ENCODE data around the gene CDC16. TPM values are rescaled to one million over a fixed set of nuclear protein-coding genes. Genes with fewer than 3 reads are reported as not detected.

The CDC16 gene, protein sequence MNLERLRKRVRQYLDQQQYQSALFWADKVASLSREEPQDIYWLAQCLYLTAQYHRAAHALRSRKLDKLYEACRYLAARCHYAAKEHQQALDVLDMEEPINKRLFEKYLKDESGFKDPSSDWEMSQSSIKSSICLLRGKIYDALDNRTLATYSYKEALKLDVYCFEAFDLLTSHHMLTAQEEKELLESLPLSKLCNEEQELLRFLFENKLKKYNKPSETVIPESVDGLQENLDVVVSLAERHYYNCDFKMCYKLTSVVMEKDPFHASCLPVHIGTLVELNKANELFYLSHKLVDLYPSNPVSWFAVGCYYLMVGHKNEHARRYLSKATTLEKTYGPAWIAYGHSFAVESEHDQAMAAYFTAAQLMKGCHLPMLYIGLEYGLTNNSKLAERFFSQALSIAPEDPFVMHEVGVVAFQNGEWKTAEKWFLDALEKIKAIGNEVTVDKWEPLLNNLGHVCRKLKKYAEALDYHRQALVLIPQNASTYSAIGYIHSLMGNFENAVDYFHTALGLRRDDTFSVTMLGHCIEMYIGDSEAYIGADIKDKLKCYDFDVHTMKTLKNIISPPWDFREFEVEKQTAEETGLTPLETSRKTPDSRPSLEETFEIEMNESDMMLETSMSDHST
- 38.9 to 43.9 TPM (median 42.2 TPM) in 5 replicates for total RNA-seq (2022; extraction: Qiagen RNA extraction)

DNA sequence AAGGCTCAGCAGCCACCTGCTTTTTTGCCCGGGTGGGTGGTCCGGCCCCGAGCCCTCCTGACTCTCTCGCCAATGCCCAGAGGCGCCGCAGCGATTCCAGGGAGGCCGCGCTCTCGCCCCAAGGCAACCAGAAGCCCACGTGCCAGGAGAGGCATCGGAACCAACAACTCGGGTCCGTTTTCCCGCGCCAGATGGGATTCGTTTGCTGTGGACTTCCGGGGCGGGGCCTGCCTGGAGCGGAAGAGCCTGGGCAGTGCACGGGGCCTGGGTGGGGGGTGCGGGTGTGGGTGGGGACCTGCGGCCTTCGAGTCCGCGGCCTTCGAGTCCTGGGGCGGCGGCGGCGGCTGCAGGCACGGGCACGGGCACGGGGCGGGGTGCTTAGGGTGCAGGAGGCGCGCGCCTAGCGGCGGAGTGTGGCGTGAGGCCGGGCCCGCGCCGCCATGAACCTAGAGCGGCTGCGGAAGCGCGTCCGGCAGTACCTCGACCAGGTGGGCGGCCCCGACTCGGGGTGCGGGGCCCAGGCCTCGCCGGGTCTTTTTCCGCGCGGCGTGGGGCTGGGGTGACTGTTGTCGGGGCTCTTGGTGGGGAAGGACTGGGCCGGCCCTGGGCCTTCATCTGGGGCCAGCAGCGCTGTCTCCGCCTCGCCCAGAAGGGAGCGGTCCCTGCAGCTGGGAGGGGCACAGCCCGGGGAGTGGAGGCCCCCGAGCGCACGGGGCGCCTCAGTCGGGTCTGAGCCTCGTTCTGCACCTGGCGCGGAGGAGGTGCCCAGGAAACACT, at the start of gene CDC16:
Gene CDC16 (plus strand): TSS at position 253 of the 777 bp plus-strand sequence. CDS start 188 bp downstream, at position 441.

DNA sequence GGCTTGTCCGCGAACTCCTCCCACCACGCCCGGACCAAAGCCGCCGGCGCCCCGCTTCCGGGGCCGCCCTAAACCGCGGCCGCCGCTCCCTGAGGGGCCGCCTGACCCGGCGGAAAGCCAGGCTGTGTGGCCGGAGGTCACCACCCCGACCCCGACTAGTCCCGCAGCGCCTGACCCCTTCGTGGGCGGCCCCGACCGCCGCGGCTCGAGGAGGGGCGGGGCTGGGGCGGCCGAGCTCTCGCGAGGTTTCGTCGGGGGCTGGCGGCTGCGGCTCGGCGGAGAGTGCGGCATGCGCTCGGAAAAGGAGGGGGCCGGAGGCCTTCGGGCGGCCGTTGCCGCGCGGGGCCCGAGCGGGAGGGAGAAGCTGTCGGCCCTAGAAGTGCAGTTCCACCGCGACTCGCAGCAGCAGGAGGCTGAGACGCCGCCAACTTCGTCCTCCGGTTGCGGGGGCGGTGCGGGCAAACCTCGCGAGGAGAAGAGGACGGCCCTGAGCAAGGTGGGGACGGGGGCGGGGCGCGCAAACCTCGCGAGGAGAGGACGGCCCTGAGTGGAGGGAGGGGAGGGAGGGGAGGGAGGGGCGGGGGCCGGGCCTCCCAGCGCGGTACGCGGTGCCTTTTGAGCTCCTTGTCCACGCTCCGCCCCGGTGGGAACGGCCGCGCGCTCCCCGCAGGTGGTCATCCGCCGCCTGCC, 46.8 kb downstream of the CDC16 start, which contains the start of gene UPF3A:
Gene UPF3A (plus strand): TSS at position 251 of the 690 bp plus-strand sequence. CDS start 39 bp downstream, at position 290.

DNA sequence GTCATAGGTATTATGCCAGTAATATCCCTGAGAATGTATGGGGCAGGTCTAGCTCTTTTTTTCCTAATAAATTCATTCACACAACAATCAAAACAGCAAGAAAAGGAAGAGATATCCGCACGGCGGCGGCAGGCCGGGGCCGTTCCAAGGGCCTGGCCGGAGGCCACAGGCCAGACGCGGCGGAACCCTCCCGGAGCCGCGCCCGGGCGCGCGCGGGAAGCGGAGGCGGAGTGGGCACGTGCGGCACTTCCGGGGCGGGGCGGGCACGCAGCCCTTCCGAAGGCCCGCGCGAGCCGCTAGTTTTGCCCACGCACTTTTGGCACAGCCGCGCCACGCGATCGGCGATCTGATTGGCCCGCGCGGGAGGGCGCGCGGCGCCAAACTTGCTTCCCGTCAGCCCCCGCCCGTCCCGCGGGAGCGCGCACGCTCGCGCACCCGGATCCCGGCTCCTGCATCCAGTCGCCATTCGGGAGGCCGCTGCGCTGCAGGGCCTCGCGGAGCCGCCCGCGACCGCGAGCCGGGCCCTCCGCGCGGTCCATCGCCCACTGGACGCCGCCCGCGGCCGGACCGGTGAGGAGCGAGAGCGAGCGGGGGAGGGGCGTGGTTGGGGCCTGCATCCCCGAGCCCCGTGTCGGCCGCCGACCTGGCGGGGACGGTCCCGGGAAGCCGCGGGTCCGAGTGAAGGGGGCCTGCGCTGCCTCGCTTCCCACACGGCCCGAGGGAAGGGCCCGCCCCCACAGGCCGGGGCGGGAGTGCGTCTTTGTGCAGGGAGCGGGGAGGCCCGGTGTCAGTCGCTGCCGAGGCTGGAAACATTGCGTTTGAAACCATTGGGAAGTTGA, 79.6 kb downstream of the CDC16 start, which contains the start of gene CHAMP1:
Gene CHAMP1 (plus strand): TSS at position 430 of the 839 bp plus-strand sequence. CDS start 9,340 bp downstream, outside the sequence.

Other genes starting within 250 kb of the CDC16 start
- 9.2 to 11.8 TPM (median 10.7 TPM) in 5 replicates for gene RASA3, start 102.3 kb upstream of the CDC16 start, total RNA-seq (2022; extraction: Qiagen RNA extraction)
- not detected in 5 replicates for gene CFAP97D2, start 55.6 kb upstream of the CDC16 start, total RNA-seq (2022; extraction: Qiagen RNA extraction)
- 29.4 to 36.2 TPM (median 33.0 TPM) in 5 replicates for gene UPF3A, start 46.7 kb downstream of the CDC16 start, total RNA-seq (2022; extraction: Qiagen RNA extraction)
- 19.0 to 24.1 TPM (median 22.9 TPM) in 5 replicates for gene CHAMP1, start 79.6 kb downstream of the CDC16 start, total RNA-seq (2022; extraction: Qiagen RNA extraction)